C1 segment of cervical spinal cord (tissue), 14 donors: ENCODE results near the gene SLK.

Experiments
- DNase-seq, 14 donors: peaks; one replicate each; lab custom pipeline; 2025; lab: John Stamatoyannopoulos, UW

Gene SLK

DNA sequence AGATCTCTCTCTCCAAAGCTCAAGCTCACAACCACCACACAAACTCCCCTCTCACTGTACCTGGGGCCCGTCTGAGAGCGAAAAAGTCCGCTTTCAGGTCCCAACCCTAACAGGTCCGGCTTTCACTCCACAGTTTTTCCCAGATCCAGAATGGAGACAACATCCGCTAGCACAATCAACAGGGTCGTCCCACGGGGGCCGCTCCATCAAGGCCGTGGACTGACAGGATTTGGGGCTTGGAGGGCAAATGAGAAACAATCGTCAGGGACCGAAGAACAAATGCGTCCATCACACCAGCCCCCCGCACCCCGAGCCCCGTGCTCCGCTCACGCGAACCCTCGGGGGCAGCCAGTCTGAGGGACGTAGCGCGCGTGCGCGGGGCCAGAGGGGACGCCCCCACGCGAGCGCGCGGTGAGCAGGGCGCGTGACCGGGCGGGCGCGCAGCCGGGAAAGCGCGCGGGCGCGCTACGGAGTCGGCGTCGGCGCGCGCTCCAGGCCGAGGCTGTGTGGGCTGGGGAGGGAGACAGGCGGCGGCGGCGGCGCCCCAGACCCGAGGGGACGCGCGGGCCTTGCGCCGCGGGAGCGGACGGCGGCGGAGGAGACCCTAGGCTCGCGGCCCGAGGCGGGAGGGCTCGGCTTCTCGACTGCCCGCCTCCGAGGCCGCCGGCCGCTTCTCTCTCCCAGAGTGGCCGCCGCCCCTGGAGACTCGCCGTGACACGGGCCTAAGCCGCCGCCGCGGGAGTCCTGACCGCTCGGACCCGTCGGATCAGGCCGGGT, at the start of gene SLK:
Gene SLK, plus strand, starts transcription at position 470 of the 777 bp plus-strand sequence. CDS start 606 bp downstream, outside the sequence.
- peak in 13 of 14 donors; percentile 48 to 90 (median 76) for DNase-seq

DNA sequence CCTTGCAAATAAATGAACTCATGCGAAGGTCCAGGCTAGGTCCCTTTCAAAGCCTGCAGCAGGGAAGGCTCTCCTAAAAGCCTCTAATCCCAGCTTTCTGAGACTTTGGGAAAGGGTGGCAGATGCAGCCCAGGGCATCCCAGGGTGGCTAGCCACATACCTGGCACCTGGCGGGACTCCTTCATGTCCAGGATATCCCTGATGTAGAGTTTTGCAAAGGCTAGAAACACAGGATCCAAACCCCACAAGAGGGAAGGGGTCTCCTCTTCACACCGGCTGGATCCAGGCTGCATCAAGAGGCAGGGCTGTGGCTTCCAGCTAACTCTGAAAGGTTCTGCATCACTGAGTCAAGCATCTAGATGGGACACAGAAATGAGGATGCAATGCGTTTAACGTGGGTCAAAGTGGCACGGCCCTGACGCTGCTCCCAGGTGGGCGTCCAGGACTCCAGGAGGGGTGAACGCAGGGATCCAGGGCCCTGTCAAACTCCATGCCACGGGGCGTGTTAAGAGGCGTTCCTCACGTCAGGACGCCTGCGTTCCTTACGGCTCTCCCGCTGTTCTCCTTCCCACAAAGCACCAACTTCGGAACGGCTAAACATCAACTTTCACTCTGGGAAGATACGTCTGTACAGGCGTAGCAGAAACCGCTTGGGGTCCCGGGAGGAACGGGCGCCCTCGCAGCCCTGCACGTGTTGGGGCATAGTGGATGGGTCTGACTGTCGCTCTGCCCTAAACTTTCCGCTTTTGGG, 49.5 kb upstream of the SLK start:
- DNase-seq = peak in 3 of 14 donors; percentile 49 to 75 (median 64)

DNA sequence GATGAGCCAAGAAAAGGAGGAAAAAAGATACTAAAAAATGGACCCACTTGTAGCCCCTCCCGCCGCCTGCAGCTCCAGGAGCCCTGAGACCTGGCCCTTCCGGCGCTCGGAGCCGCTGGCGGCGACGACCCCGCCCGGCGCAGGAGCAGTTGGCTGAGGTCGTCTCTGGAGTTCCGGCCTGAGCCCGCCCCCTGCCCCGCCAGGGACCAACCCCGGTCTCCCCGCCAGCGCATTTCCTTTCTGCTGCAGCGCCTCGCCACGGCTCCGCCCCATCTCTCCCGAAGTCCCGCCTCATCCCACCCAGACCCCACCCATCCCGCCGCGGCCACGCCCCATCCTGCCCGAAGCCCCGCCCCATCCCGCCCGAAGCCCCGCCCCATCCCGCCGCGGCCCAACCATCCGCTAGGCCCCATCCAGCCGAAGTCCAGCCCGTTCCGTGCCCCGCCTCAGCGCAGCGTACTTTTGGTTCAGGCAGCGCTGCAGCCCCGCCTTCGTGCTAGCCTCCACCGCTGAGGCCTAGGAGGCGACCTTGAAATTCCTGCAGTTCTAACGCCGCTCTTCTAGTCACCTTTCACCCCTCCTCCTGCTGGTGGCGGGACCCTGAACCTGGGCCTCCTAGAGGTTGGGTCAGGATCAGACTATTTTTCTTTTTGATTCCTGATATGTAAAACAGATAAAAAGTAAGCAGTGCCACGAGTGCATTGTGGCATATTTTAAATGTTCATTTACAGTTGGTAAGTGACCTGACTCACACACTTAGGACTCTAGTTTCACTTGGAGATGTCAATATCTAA, 48.7 kb upstream of the SLK start, which contains the start of gene STN1:
Gene STN1, minus strand, starts transcription at position 132 of the 794 bp plus-strand sequence. CDS start 590 bp downstream, outside the sequence.
- DNase-seq = peak; percentile 79 to 99 (median 96)

DNA sequence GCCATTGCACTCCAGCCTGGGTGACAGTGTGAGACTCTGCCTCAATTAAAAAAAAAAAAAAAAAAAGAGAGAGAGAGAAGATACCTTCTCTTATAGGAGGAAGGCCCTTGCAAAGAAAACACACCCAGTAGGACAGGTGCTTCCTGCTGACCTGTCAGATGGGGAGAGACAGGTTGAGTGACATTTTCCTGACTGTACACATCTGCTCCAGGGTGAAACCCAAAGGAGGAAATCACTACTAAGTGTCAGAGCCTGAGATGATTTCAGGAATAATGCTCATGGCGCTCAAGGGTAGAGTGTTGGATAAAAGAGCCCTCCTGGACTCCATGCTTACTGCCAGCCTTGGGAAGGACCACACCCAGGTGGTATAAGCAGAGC, 47.3 kb upstream of the SLK start:
- no peak for DNase-seq

DNA sequence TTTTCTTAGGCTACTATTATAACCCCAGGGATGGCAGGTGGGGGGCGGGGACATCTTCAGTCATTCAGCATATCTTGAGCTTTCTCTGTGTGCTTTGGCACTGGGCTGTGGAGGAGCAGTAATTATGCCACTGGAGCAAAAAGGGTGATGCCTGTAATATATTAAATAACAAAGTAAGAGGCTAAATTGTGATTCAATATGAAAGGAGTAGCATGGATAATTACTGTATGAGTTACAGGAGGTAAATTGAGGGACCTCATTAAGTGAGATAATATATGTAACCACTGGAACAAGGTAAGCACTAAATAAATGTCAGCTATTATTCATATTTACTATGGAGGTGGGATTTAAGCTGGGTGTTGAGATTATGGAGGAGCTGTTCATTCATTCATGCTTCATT, 45.7 kb upstream of the SLK start:
- DNase-seq = no peak

DNA sequence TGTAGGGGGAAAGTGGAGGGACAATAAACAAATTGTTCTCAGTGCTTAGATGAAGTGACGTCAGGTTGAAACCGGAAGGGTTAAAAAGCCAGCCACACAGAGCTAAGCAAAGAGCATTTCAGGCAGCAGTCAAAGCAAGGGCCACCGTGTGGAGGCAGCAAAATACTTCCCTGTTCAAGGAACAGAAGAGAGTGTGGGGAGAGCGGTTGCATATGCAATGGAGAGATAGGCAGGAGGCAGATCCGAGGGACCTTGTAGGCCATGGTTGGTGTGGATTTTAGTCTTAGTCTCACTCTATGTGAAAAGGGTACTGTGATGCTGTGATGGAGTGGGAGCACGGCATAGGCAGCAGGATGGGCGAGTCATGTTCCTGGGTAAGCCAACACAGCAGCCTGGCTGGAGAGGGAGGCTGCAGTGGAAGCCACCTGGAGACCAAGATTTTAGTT, 45.2 kb upstream of the SLK start:
- peak in 7 of 14 donors; percentile 11 to 37 (median 13) for DNase-seq

- no peak for DNase-seq
Observed at GRCh38 chr10:103922659-103923058, 44.3 kb upstream of the SLK start.

- no peak for DNase-seq
Observed at GRCh38 chr10:103923502-103923901, 43.4 kb upstream of the SLK start.

- DNase-seq = no peak
Observed at GRCh38 chr10:103925591-103925990, 41.3 kb upstream of the SLK start.

DNA sequence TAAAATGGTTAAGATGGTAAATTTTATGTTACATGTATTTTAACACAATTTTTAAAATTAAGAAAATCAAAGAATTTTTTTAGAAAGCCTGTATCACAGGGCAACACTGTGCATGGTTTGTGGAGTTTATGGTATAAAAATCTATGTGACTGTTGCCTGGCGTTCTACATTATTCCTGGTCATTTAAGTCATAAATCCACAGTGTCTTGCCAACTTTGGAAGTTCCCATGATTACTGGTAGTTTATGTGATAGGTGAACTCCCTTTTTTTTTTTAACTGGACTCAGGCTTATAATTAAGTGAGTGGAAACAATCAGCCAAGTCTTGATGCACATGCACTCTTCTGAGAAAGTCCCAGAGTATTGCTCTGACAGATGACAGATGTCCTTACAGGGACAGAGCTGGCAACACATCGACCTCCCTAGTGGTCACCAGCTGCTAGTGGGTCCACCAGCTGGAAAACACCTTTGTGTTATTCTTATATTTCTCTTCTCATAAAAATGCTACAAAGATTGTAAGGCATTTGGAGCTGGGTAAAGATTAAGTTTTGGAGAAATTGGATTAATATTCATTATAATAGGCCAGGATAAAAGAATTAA, 40.1 kb upstream of the SLK start:
- DNase-seq = peak in 1 of 14 donors; percentile 67

DNA sequence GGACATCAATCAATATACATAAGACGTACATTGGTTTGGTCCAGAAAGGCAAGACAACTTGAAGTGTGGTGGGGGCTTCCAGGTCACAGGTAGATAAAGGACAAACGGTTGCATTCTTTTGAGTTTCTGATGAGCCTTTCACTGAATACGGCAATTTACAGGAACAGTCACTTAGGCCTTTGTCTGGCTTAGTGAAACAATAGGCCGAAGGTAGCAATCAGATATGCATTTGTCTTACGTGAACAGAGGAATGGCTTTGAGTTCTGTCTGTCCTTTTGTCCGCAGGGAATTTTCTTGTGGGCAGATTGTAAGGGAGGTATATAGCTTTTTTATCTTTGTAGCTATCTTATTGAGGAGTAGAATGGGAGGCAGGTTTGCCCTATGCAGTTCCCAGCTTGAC, 38.2 kb upstream of the SLK start:
- DNase-seq = no peak

GRCh38 chr10:103929381-103929921, 37.5 kb upstream of the SLK start:
- DNase-seq = no peak

GRCh38 chr10:103930449-103930848, 36.5 kb upstream of the SLK start:
- no peak for DNase-seq

DNA sequence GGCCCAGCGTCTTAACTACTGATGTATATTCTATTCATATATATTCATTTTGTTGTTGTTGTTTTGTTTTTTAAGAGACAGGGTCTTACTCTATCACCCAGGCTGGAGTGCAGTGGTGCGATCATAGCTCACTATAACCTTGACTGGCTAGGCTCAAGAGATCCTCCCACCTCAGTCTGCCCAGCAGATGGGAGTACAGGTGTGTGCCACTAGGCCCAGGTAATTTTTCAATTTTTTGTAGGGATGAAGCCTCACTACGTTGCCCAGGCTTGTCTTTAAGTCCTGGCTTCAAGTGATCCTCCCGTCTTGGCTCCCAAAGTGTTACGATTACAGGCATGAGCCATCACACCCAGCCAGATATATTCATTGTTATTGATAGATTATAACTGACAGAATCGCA, 36.1 kb upstream of the SLK start:
- DNase-seq = no peak

DNA sequence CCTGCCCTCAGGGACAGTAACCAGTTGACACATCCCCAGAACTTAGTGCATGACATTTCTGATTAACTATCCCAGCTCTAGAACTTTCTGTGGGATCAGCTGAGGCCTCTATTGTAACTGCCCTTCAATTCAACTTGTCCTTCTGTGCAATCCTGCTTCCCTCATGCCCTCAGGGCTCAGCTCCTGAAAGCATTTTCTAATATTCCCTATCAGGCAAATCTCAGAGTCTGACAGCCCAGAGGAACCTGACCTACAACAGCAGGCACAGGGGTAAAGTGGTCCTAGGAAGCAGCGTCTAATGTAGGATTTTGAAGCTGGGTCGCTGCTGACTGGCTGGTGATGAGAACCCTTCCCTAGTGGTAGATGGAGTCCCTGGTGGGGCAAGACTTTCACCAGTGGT, 35.3 kb upstream of the SLK start:
- DNase-seq = no peak

GRCh38 chr10:103932271-103932670, 34.7 kb upstream of the SLK start:
- DNase-seq = no peak

GRCh38 chr10:103932971-103933370, 34.0 kb upstream of the SLK start:
- DNase-seq = no peak

DNA sequence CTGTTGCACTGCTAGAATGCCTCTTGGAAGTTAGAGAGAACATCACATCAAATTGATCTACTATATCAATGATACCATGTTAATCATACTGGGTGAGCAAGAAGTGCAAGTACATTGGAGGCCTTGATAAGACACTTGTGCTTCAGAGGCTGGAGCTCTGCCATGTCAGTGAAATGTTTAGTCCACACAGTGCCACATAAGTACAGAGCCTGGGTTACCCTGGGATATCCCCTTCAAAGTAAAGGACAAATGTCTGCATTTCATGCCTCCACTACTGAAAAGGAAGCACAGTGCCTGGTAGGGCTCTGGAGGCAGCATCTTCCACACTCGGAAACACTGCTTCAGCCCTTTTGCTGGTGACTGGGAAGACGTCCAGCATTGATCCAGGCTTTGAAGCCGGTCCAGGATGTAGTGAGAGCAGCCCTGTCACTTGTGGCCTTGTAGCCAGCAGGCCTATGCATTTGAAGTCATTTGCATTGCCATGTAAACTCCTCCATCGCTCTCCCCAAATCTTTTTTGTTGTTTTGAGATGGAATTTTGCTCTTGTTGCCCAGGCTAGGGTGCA, 33.3 kb upstream of the SLK start:
- DNase-seq = peak in 11 of 14 donors; percentile 25 to 64 (median 44)

- no peak for DNase-seq
Observed at GRCh38 chr10:103934308-103934707, 32.6 kb upstream of the SLK start.

- peak in 8 of 14 donors; percentile 7 to 68 (median 17) for DNase-seq
Observed at GRCh38 chr10:103936022-103936421, 30.9 kb upstream of the SLK start.

GRCh38 chr10:103939522-103939921, 27.4 kb upstream of the SLK start:
- no peak for DNase-seq
